ENCODE measurements around the gene ADAM10.

ADAM10 gene

DNA sequence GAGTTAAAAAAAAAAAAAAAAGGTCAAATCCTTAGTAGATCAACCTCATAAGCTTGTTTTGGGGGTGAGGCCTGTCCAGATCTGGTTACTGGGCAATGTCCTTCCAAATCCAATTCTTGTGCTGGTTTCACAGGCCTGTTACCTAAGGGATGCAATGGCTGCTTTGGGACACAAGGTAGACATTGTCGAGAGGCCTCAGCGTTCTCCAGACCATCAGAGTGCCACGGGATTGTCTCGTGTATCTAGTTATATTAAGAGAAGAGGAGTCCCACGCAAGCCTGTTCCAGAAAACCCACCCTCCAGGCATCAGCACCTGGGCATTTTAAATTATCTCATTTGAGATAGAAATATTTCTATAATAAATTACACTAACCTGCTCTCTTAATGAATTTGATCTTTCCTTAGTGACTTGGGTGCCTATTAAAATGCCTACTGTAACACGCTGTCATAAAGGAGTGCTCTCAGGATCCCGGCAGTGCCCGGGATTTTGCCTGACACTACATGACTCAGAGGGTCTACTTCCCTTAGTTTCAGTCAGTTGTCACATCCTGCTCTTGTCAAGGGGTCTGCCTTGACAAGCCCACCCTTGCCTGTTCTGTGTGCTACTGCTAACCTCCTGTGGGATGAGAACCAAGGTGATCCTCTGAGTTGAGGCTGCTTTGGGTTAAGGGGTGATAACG lies 201.7 kb downstream of the ADAM10 start:
- Histone ChIP-seq H3K27ac (replicated peaks; ENCODE audit: low read length) (no peak overlapping the region), H3K36me3 (replicated peaks in 1 of 2; ENCODE audit: control insufficient read depth in 2 of 2, insufficient read depth in 2 of 2, low read length in 2 of 2) (no peaks in the 10 kb centered on the region), H3K4me2 (ENCODE audit: insufficient read depth, low read length, poor library complexity, severe bottlenecking) (no peak overlapping the region), H3K79me1 (ENCODE audit: low read depth, low read length) (no peaks in the 10 kb centered on the region), H3K4me1 (ENCODE audit: control insufficient read depth in 2 of 2, insufficient read depth in 1 of 2, low read depth in 1 of 2, low read length in 2 of 2) (peaks cover 0 to 6% of the 10 kb centered on the region in 2 donors), H3K4ac (ENCODE audit: low read length) (no peak overlapping the region), H3K18ac (ENCODE audit: low read length) (no peak overlapping the region), H3K14ac (ENCODE audit: low read length) (no peak overlapping the region), H2BK120ac (ENCODE audit: low read depth, low read length) (no peak overlapping the region), H3K23ac (ENCODE audit: low read depth, low read length, poor library complexity) (no peak overlapping the region), H4K91ac (ENCODE audit: low read depth, low read length, poor library complexity) (no peak overlapping the region), H2BK5ac (ENCODE audit: low read length) (no peak overlapping the region), H3K27me3 (ENCODE audit: control insufficient read depth in 3 of 3, insufficient read depth in 3 of 3, low read depth in 1 of 3, low read length in 3 of 3) (no peaks in the 10 kb centered on the region), H2BK15ac (ENCODE audit: low read length) (no peak overlapping the region), H2BK12ac (ENCODE audit: low read length) (no peak overlapping the region), H4K8ac (ENCODE audit: low read depth, low read length) (no peak overlapping the region), H2AFZ (ENCODE audit: low read length) (no peak overlapping the region), H2AK5ac (ENCODE audit: low read depth, low read length) (no peak overlapping the region), H3K4me3 (ENCODE audit: low read length in 2 of 2) (no peak overlapping the region), H3K9ac (ENCODE audit: low read depth, low read length, poor library complexity) (no peak overlapping the region), H3K9me3 (replicated peaks in 1 of 2; ENCODE audit: control insufficient read depth in 2 of 2, insufficient read depth in 1 of 2, low read depth in 1 of 2, low read length in 2 of 2) (no peaks in the 10 kb centered on the region)
- DNase-seq (ENCODE audit: low spot score), result no peak
- WGBS, 2 donors (ENCODE audit: extremely low coverage in 2 of 2, insufficient read length in 2 of 2, insufficient replicate concordance in 1 of 2), result no CpG with 5 or more reads among the region's 9 CpGs

GRCh38 chr15:58546635-58547627 lies 202.6 kb downstream of the ADAM10 start:
- Histone ChIP-seq H3K4ac (ENCODE audit: low read length) (no peak overlapping the region), H2AFZ (ENCODE audit: low read length) (no peak overlapping the region), H3K36me3 (replicated peaks in 1 of 2; ENCODE audit: control insufficient read depth in 2 of 2, insufficient read depth in 2 of 2, low read length in 2 of 2) (no peaks in the 10 kb centered on the region), H3K23ac (ENCODE audit: low read depth, low read length, poor library complexity) (no peak overlapping the region), H3K4me1 (ENCODE audit: control insufficient read depth in 2 of 2, insufficient read depth in 1 of 2, low read depth in 1 of 2, low read length in 2 of 2) (peaks cover 0 to 2% of the 10 kb centered on the region in 2 donors), H2BK120ac (ENCODE audit: low read depth, low read length) (no peak overlapping the region), H2BK15ac (ENCODE audit: low read length) (no peak overlapping the region), H3K14ac (ENCODE audit: low read length) (no peak overlapping the region), H3K27me3 (ENCODE audit: control insufficient read depth in 3 of 3, insufficient read depth in 3 of 3, low read depth in 1 of 3, low read length in 3 of 3) (no peaks in the 10 kb centered on the region), H3K9ac (ENCODE audit: low read depth, low read length, poor library complexity) (peak overlapping the region; percentile 18), H2BK5ac (ENCODE audit: low read length) (no peak overlapping the region), H2BK12ac (ENCODE audit: low read length) (no peak overlapping the region), H4K8ac (ENCODE audit: low read depth, low read length) (no peak overlapping the region), H3K79me1 (ENCODE audit: low read depth, low read length) (no peaks in the 10 kb centered on the region), H3K4me3 (ENCODE audit: low read length in 2 of 2) (no peak overlapping the region), H4K91ac (ENCODE audit: low read depth, low read length, poor library complexity) (no peak overlapping the region), H3K27ac (replicated peaks; ENCODE audit: low read length) (no peak overlapping the region), H3K9me3 (replicated peaks in 1 of 2; ENCODE audit: control insufficient read depth in 2 of 2, insufficient read depth in 1 of 2, low read depth in 1 of 2, low read length in 2 of 2) (no peaks in the 10 kb centered on the region), H2AK5ac (ENCODE audit: low read depth, low read length) (no peak overlapping the region), H3K18ac (ENCODE audit: low read length) (no peak overlapping the region), H3K4me2 (ENCODE audit: insufficient read depth, low read length, poor library complexity, severe bottlenecking) (no peak overlapping the region)
- no peak for DNase-seq (ENCODE audit: low spot score)
- WGBS, 2 donors (ENCODE audit: extremely low coverage in 2 of 2, insufficient read length in 2 of 2, insufficient replicate concordance in 1 of 2), result no CpG with 5 or more reads among the region's 13 CpGs

DNA sequence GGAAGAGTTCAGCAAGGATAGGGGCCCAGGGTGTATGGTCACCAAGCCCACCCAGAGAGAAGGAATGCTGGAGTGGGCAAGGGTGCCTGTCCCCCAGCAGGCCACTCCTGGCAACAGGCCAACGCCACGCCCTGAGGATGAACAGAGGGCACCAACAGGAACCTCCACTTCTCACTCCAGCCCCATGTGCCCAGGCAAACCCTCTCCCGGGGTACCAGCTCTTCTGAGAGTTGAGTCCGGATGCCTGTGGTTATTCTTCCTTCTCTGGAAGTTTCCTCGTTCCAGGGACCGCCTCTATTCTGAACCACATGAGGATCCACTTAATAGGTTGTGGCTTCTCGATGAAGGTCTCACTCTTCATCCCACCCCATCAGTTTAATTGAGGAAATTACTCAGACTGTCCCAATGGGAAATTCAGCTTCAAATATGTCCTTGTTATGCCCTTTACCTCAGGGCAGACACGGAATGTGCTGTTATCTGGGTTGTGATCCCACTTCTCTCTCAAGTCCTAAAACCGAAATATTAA lies 203.4 kb downstream of the ADAM10 start:
- no peak overlapping the region for H4K91ac ChIP-seq (ENCODE audit: low read depth, low read length, poor library complexity)
- no peak overlapping the region for H2BK120ac ChIP-seq (ENCODE audit: low read depth, low read length)
- no peak overlapping the region for H3K18ac ChIP-seq (ENCODE audit: low read length)
- H3K4me1 ChIP-seq (ENCODE audit: control insufficient read depth in 2 of 2, insufficient read depth in 1 of 2, low read depth in 1 of 2, low read length in 2 of 2), result no peaks in the 10 kb centered on the region
- no peak overlapping the region for H3K4ac ChIP-seq (ENCODE audit: low read length)
- no CpG with 5 or more reads among the region's 9 CpGs for WGBS, 2 donors (ENCODE audit: extremely low coverage in 2 of 2, insufficient read length in 2 of 2, insufficient replicate concordance in 1 of 2)
- H3K4me3 ChIP-seq (ENCODE audit: low read length in 2 of 2), result no peak overlapping the region
- H3K27ac ChIP-seq (replicated peaks; ENCODE audit: low read length), result no peak overlapping the region
- H2BK12ac ChIP-seq (ENCODE audit: low read length), result no peak overlapping the region
- no peak overlapping the region for H3K14ac ChIP-seq (ENCODE audit: low read length)
- no peak overlapping the region for H3K23ac ChIP-seq (ENCODE audit: low read depth, low read length, poor library complexity)
- H2BK5ac ChIP-seq (ENCODE audit: low read length), result no peak overlapping the region
- no peak overlapping the region for H4K8ac ChIP-seq (ENCODE audit: low read depth, low read length)
- no peak overlapping the region for H2AK5ac ChIP-seq (ENCODE audit: low read depth, low read length)
- H3K27me3 ChIP-seq (ENCODE audit: control insufficient read depth in 3 of 3, insufficient read depth in 3 of 3, low read depth in 1 of 3, low read length in 3 of 3), result no peaks in the 10 kb centered on the region
- DNase-seq (ENCODE audit: low spot score), result no peak
- no peaks in the 10 kb centered on the region for H3K79me1 ChIP-seq (ENCODE audit: low read depth, low read length)
- H3K9ac ChIP-seq (ENCODE audit: low read depth, low read length, poor library complexity), result no peak overlapping the region
- H2BK15ac ChIP-seq (ENCODE audit: low read length), result no peak overlapping the region
- no peak overlapping the region for H3K4me2 ChIP-seq (ENCODE audit: insufficient read depth, low read length, poor library complexity, severe bottlenecking)
- H2AFZ ChIP-seq (ENCODE audit: low read length), result no peak overlapping the region
- no peaks in the 10 kb centered on the region for H3K9me3 ChIP-seq (replicated peaks in 1 of 2; ENCODE audit: control insufficient read depth in 2 of 2, insufficient read depth in 1 of 2, low read depth in 1 of 2, low read length in 2 of 2)
- H3K36me3 ChIP-seq (replicated peaks in 1 of 2; ENCODE audit: control insufficient read depth in 2 of 2, insufficient read depth in 2 of 2, low read length in 2 of 2), result no peaks in the 10 kb centered on the region
